ENCODE data around the gene TGFBI.

TGFBI gene

GRCh38 chr5:136036293-136036911 is 7.6 kb downstream of the TGFBI start:
- ATAC-seq (ENCODE audit: low read depth) = no peak
- DNase-seq (ENCODE audit: low spot score) = peak; percentile 24
- H3K27me3 ChIP-seq (ENCODE audit: insufficient read depth, poor library complexity, severe bottlenecking) = no peaks in the 10 kb centered on the region
- no peaks in the 10 kb centered on the region for H3K9me3 ChIP-seq (ENCODE audit: severe bottlenecking)
- H3K36me3 ChIP-seq (ENCODE audit: low read depth) = peaks cover 96% of the 10 kb centered on the region
- H3K27ac ChIP-seq (ENCODE audit: poor library complexity, severe bottlenecking) = peak overlapping the region; percentile 95
- TF ChIP-seq, protein P1, sequence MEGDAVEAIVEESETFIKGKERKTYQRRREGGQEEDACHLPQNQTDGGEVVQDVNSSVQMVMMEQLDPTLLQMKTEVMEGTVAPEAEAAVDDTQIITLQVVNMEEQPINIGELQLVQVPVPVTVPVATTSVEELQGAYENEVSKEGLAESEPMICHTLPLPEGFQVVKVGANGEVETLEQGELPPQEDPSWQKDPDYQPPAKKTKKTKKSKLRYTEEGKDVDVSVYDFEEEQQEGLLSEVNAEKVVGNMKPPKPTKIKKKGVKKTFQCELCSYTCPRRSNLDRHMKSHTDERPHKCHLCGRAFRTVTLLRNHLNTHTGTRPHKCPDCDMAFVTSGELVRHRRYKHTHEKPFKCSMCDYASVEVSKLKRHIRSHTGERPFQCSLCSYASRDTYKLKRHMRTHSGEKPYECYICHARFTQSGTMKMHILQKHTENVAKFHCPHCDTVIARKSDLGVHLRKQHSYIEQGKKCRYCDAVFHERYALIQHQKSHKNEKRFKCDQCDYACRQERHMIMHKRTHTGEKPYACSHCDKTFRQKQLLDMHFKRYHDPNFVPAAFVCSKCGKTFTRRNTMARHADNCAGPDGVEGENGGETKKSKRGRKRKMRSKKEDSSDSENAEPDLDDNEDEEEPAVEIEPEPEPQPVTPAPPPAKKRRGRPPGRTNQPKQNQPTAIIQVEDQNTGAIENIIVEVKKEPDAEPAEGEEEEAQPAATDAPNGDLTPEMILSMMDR (IDR thresholded peaks at IDR 0.05; ENCODE audit: poor library complexity, severe bottlenecking) = no peak
- H3K4me3 ChIP-seq (ENCODE audit: severe bottlenecking) = no peak overlapping the region
- peaks cover 64% of the 10 kb centered on the region for H3K4me1 ChIP-seq (ENCODE audit: insufficient read depth, poor library complexity, severe bottlenecking)

GRCh38 chr5:136037001-136037705 is 8.4 kb downstream of the TGFBI start:
- Histone ChIP-seq H3K4me1 (ENCODE audit: insufficient read depth, poor library complexity, severe bottlenecking) (peaks cover 57% of the 10 kb centered on the region), H3K27ac (ENCODE audit: poor library complexity, severe bottlenecking) (peak overlapping the region; percentile 95), H3K9me3 (ENCODE audit: severe bottlenecking) (no peaks in the 10 kb centered on the region), H3K4me3 (ENCODE audit: severe bottlenecking) (no peak overlapping the region), H3K36me3 (ENCODE audit: low read depth) (peaks cover 96% of the 10 kb centered on the region), H3K27me3 (ENCODE audit: insufficient read depth, poor library complexity, severe bottlenecking) (no peaks in the 10 kb centered on the region)
- TF ChIP-seq, protein P1 (IDR thresholded peaks at IDR 0.05; ENCODE audit: poor library complexity, severe bottlenecking) = no peak
- ATAC-seq (ENCODE audit: low read depth) = peak; percentile 1; the same call in 1 of the 3 replicates
- no peak for DNase-seq (ENCODE audit: low spot score)

GRCh38 chr5:136038635-136039034 is 9.8 kb downstream of the TGFBI start:
- H3K9me3 ChIP-seq (ENCODE audit: severe bottlenecking) = no peaks in the 10 kb centered on the region
- no peaks in the 10 kb centered on the region for H3K27me3 ChIP-seq (ENCODE audit: insufficient read depth, poor library complexity, severe bottlenecking)
- H3K4me3 ChIP-seq (ENCODE audit: severe bottlenecking) = no peak overlapping the region
- peaks cover 99% of the 10 kb centered on the region for H3K36me3 ChIP-seq (ENCODE audit: low read depth)
- DNase-seq (ENCODE audit: low spot score) = no peak
- H3K4me1 ChIP-seq (ENCODE audit: insufficient read depth, poor library complexity, severe bottlenecking) = peaks cover 43% of the 10 kb centered on the region
- no peak for ATAC-seq (ENCODE audit: low read depth)
- TF ChIP-seq, protein P1 (IDR thresholded peaks at IDR 0.05; ENCODE audit: poor library complexity, severe bottlenecking) = no peak
- peak overlapping the region; percentile 95 for H3K27ac ChIP-seq (ENCODE audit: poor library complexity, severe bottlenecking)

DNA sequence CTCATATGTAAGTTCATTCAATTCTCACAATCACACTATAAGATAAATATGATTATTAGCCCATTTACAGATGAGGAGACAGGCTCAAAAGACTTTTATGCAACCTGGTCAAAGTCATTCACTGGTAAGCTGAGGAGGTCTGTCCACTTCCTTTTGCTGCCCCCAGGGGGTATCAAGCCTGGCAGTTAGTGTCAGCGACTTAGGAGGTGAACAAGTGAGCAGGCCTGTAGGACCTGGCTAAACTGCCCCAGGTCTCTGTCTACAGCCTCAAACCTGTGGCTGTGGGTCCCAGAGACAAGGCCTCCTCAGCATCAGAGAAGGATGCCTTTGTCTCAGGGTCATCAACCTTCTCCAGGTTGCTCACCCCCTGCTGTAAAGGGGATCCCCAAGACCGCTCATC is 10.4 kb downstream of the TGFBI start:
- Histone ChIP-seq H3K27ac (ENCODE audit: poor library complexity, severe bottlenecking) (peak overlapping the region; percentile 95), H3K9me3 (ENCODE audit: severe bottlenecking) (no peaks in the 10 kb centered on the region), H3K4me1 (ENCODE audit: insufficient read depth, poor library complexity, severe bottlenecking) (peaks cover 38% of the 10 kb centered on the region), H3K36me3 (ENCODE audit: low read depth) (peaks cover 99% of the 10 kb centered on the region), H3K27me3 (ENCODE audit: insufficient read depth, poor library complexity, severe bottlenecking) (no peaks in the 10 kb centered on the region), H3K4me3 (ENCODE audit: severe bottlenecking) (no peak overlapping the region)
- TF ChIP-seq, protein P1 (IDR thresholded peaks at IDR 0.05; ENCODE audit: poor library complexity, severe bottlenecking) = no peak
- DNase-seq (ENCODE audit: low spot score) (no peak), ATAC-seq (ENCODE audit: low read depth) (no peak)
